HG02852 (cell line): Measurements from ENCODE around the gene GDF2.

Experiments
- ATAC-seq: cut with Tn5 transposase; IDR thresholded peaks from one replicate; pipeline ENCODE4 v1.9.1; 2021; ENCODE audit warnings: mild to moderate bottlenecking, moderate library complexity; ENCODE audit not compliant: unreplicated experiment

Gene GDF2

DNA sequence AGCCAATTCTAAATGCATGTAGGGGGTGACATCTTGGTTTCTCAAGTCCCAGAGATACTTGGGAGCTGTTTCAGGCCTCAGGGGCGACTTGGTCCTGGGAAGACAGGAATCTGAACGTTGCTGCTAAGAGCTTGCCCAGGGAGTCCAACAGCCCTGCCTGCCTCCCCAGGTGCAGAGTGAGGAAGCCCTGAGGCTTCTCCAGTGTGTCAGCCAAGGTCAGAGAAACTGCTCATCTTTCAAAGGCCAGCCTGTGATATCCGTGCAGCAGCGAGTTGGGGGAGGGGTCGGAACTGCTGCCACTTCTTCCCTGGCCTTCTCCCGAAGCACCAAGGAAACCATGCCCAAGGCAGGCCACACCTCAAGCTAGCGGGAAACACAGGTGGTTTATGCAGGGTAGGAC, 9.7 kb downstream of the GDF2 start:
- no peak for ATAC-seq

GRCh38 chr10:47332371-47332770, 10.1 kb downstream of the GDF2 start:
- ATAC-seq: no peak

DNA sequence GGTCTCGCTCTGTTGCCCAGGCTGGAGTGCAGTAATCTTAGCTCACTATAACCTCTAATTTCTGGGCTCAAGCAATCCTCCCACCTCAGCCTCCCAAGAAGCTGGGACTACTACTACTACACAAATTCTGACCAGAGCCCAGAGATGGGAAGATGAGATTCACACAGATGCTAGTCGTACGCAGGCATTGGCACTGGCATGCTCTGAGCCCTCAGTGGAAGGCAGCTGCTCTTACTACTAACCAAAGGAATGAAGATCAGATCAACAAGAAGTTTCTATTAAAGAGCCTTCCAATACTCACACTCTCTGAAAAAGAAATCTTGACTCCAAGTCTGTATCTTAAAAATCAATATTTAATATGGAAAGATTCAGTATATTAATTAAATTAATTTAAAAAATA, 10.7 kb downstream of the GDF2 start:
- ATAC-seq: no peak

GRCh38 chr10:47333532-47333931, 11.3 kb downstream of the GDF2 start:
- ATAC-seq: no peak

GRCh38 chr10:47334466-47335295, 12.4 kb downstream of the GDF2 start:
- no peak for ATAC-seq

DNA sequence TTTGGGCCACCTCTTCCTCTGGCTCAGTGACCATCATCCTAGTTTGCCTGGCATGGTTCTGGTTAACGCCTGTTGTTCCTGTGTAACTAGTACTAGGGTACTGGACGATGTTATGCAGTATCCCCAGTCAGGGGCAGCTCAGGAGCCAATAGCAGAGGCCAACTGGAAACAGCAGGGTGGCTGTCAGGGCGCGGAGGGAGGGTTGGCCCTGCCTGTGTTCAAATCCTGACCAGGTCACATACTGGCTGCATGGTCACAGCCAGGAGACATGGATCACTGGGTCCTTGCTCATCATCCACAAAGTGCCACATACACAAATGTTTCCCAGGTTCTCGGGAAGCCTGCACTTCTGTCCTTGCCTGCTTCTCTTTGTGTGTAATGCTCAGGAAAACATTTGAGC, 13.7 kb downstream of the GDF2 start:
- no peak for ATAC-seq

DNA sequence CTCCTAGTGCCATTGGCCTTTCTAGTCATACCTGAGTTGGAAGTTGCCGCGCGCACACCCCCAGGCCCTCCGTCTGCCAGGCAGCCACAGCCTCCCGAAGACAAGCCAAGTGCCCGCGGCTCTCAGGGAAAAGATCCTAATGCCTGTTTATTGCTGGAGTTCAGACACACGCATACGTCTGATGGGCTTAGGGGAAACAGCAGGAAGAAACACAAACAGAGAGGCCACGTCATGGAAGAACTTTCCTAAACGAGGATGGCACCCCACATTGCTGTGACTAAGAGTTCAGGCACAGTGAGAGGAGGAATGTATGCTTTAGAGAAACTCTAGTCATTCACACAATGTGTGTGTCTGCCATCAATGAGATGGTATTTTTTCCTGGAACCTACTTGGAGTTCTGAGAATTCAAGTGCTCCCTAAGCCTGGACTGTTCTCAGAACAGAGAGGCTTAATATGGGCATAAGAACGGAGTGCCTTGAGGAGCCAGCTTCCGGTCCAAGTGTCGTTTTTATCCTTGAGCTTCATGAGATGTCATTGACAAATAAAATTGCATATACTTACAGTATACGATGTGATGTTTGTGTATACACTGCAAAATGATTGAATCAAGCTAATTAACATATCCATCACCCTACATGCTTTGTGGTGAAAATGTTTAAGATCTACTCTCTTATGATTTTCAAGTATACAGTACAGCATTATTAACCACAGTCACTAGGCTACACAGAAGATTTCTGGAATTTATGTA, 14.3 kb downstream of the GDF2 start:
- no peak for ATAC-seq

DNA sequence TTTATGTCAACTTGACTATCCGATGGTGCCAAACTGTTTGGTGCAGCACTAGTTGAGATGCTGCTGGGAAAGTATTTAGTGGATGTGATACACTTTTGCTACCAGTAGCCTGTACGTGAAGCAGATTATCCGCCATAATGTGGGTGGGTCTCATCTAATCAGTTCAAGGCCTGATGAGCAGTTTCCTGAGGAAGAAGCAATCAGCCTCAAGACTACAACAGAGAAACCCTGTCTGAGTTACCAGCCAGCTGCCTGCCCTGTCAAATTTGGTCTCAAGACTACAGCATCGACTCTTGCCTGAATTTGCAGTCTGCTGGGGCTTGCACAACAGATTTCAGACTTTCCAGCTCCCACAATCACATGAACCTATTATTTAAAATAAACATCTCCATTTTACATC, 15.1 kb downstream of the GDF2 start:
- no peak for ATAC-seq

GRCh38 chr10:47339186-47339735, 17.0 kb downstream of the GDF2 start:
- ATAC-seq: no peak

DNA sequence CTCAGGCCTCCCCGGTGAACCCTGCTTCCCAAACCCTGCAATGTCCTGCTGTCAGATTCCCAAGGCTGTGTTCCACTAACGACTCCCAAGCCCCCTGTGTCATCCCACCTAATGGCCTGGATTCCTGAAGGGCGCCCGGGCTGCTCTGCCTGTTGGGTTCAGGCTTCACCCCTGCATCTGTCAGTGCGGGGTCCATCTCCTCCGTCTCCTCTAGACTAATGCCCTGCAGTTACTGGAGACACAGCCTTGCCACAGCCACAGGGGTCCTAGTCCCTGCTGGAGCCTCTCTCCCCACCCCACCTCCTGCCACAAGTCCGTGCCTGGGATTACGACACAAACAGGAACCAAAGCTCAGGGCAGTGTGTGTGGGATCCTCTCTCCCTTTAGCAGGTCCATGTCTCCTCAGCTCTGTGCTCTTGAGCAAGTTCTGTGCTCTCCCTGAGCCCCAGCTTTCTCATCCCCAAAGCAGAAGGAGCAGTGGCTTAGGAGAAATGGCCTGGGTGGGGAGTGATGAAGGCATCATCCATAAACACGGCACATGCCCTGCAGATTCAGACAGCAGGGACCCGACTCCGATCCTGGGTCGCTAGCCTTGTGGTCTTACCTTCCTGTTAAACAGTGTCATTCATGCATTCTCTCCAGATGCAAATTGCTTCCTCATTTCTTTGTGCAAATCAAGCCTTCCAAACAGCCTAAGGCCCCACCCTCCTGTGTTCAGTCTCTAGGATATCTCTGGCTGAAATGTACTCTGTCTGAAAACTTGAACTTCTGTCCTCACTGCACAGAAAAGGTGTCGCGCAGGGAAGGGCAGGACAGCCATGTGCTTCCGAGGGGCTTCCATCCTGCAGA, 17.7 kb downstream of the GDF2 start:
- no peak for ATAC-seq

DNA sequence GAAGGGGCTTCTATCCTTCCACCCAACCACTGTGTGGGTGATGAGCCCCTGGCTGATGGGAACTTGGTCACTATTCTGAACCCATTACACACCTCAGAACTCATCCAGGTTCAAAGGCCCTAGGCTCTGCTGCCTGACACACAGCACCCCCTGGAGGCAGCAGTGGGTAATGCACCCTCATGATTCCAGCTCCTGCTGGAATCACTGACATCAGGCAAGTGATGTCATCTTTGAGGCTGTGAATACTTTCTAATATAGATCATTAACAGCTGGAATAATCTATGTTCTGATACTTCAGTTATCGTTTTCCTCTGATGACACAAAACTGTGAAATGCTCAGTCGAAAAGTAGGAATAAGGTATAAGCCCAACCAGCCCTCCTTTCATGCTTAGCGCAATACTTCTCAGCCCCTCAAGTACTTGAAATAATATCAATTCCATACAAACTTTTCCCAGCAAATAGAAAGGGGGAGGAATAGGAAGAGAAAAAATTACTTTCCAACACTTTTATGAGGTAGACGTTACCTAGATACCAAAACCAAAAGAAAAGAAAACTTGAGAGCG, 18.4 kb downstream of the GDF2 start:
- no peak for ATAC-seq

DNA sequence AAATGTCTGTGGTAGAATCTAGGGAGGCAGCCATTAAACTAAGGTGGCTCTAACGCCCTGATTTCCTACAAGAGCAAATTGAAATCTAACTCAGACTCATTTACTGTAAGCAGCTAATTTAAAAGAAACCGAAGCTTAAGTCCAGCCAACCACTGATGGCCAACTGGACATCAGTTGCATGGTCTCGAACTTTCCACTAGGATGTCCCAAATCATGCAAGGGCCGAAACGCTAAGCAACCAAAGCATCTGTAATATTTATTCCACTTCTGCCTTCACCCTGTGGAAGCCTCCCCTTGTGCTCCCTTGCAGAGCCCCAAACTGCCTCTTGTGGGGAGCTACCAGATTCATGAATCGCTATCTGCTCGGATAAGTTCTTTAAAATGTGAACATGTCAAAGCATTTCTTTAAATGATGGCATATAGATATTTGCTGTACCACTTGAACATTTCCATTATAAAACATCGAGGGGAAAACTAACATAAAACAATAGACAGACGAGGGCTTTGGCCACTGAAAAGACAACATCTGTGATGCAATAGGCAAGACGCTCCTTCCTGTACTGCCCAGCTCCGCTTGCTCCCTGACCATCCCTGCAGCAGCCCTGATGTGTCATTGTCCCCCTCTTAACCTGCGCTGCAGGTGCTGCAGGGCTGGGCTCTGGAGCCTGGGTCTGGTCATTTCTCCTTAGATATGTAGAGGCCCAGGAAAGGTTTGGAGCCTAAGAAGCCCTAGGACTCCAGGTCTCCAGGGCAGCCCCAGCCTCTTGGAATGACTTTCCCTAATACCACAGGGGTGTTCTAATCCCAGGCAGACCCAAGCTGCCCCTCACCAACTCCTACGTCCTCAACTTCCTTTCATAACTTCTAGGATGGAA, 23.0 kb downstream of the GDF2 start:
- no peak for ATAC-seq

- no peak for ATAC-seq
Measured at GRCh38 chr10:47346581-47347302, 24.5 kb downstream of the GDF2 start.

GRCh38 chr10:47347303-47347675, 25.0 kb downstream of the GDF2 start:
- no peak for ATAC-seq

- ATAC-seq: no peak
Measured at GRCh38 chr10:47348138-47348651, 25.9 kb downstream of the GDF2 start, which contains the start of gene RBP3. RBP3 (plus strand) TSS chr10:47348363; CDS start chr10:47348485, 122 bp downstream.

DNA sequence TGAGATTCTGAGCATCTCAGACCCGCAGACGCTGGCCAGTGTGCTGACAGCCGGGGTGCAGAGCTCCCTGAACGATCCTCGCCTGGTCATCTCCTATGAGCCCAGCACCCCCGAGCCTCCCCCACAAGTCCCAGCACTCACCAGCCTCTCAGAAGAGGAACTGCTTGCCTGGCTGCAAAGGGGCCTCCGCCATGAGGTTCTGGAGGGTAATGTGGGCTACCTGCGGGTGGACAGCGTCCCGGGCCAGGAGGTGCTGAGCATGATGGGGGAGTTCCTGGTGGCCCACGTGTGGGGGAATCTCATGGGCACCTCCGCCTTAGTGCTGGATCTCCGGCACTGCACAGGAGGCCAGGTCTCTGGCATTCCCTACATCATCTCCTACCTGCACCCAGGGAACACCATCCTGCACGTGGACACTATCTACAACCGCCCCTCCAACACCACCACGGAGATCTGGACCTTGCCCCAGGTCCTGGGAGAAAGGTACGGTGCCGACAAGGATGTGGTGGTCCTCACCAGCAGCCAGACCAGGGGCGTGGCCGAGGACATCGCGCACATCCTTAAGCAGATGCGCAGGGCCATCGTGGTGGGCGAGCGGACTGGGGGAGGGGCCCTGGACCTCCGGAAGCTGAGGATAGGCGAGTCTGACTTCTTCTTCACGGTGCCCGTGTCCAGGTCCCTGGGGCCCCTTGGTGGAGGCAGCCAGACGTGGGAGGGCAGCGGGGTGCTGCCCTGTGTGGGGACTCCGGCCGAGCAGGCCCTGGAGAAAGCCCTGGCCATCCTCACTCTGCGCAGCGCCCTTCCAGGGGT, 26.6 kb downstream of the GDF2 start:
- no peak for ATAC-seq

DNA sequence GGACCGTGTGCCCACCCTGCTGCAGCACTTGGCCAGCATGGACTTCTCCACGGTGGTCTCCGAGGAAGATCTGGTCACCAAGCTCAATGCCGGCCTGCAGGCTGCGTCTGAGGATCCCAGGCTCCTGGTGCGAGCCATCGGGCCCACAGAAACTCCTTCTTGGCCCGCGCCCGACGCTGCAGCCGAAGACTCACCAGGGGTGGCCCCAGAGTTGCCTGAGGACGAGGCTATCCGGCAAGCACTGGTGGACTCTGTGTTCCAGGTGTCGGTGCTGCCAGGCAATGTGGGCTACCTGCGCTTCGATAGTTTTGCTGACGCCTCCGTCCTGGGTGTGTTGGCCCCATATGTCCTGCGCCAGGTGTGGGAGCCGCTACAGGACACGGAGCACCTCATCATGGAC, 27.3 kb downstream of the GDF2 start:
- ATAC-seq: no peak

GRCh38 chr10:47349941-47350371, 27.7 kb downstream of the GDF2 start:
- ATAC-seq: no peak
